NCI-H345 (cell line): Measurements from ENCODE around the gene RAP1A.
"Not testable (repeated sequence)": the region's sequence is repeated elsewhere in the genome, so short reads cannot be mapped to it uniquely, and the experiment has no call there.

Experiments used
- DNase-seq: peaks from one replicate; lab custom pipeline; 2025; lab: John Stamatoyannopoulos, UW

The RAP1A gene

GRCh38 chr1:111737216-111738132, 117.9 kb downstream of the RAP1A start:
- no peak for DNase-seq

- no peak for DNase-seq
These were observed 118.5 kb downstream of the RAP1A start for GRCh38 chr1:111738133-111738435.

GRCh38 chr1:111738436-111739193, 119.0 kb downstream of the RAP1A start:
- DNase-seq = peak; percentile 87

DNA sequence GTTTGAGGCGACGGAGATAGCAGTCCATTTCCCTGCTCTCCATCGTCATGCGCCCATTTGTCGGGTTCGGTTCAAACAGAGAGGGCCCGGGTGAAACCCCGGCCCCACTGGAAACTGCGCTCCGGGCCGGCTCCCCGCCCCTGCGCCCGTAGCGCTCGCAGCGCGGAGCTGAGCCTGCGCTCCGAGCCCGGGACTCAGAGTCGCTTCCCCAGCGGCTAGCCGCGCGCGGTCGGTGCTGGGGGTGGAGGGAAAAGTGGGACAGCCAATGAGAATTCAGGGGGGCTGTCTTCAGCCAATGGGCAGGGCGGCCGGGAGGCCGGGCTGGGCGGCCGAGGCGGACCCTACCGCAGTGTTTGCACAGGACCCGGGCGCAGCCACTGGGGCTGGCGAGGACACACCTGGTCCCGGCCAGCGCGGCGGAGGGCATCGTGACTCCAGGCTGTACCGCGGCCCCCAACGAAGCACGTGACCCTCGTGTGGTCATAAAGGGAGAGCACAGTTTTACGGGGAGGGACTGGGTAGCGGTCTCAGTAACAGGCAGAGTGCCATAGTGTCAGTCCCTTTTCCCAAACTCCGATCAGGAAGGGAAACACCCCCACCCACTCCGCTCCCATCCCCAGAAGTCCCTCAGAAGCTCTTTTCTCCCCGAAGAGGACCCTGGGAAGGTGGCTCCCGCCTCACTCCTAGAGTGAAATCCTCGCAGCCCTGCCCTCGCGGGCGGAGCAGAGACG, 119.8 kb downstream of the RAP1A start, which contains the start of gene INKA2:
TSS of gene INKA2 (minus strand) at position 202 of the 731 bp plus-strand sequence. CDS start at position 49, 153 bp downstream.
- peak; percentile 96 for DNase-seq

GRCh38 chr1:111739925-111740765, 120.6 kb downstream of the RAP1A start:
- DNase-seq = peak; percentile 51

- not testable (repeated sequence) for DNase-seq
These were observed 122.7 kb downstream of the RAP1A start for GRCh38 chr1:111742292-111742691.

GRCh38 chr1:111742938-111743549, 123.5 kb downstream of the RAP1A start:
- no peak for DNase-seq

- no peak for DNase-seq
These were observed 124.1 kb downstream of the RAP1A start for GRCh38 chr1:111743679-111744101.

DNA sequence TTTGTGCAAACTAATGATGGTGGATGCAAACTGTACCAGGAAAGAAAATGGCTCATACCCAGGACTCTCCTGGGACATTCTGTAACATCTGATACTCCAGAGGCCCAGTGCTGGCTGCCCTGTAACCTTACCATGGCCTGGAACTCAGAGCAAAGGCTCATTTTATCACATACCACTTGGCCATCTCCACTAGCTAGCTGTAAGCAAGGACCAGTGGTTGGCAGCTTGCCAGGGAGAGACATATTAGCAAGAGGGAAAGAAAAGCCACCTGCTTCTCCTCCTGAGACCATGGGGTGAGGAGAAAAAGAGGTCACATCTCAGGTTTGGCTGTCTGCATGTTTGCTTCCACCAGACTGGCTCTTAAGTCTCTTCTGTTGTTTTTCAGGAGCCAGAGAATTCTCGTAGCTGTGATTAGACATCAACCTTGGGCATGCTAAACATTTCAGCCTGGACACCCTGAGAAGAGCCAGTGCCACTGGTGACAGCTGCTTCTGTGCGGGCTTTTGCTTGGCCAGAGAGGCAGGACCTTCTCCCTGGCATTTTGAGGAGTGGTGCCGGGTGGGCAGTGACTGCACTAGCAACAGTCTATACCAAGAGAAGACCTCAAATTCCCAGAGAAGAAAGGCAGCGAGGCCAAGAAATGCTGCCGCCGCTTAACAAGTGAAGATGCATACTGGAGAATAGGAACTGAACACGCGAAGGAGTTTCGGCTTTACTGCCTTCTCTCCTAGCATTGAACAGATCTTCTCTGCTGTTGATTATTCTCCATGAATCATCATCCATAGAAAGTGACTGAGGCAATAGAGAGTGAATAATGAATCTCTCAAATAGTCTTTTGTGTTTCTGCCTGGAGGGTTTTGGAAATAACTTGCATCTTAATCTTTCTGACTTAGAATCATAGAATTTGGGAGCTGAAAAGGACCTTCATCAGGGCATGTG, 126.4 kb downstream of the RAP1A start:
- DNase-seq = no peak

GRCh38 chr1:111746614-111746999, 127.0 kb downstream of the RAP1A start:
- no peak for DNase-seq

DNA sequence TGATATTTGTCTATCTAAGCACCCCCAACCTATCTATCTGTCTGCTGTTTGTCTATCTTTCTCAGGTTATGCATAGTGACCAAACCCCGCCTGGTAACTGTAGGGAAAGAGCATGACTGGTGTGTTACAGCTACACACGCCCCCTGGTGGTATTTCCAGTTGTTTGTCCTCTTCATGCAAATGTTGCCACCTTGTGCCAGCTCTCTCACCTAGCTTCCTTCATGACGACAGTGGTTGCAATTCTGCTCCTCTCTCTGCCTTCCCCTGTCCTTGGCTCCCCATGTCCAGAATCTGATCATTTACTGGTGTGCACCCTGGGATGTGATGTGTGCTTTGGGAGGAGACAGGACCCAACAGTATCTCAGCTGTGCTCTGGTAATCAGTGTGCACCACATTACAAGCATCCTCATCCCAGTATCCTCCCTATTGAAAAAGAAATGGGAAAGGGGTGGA, 127.7 kb downstream of the RAP1A start:
- DNase-seq = peak; percentile 15

GRCh38 chr1:111747947-111748346, 128.4 kb downstream of the RAP1A start:
- no peak for DNase-seq

DNA sequence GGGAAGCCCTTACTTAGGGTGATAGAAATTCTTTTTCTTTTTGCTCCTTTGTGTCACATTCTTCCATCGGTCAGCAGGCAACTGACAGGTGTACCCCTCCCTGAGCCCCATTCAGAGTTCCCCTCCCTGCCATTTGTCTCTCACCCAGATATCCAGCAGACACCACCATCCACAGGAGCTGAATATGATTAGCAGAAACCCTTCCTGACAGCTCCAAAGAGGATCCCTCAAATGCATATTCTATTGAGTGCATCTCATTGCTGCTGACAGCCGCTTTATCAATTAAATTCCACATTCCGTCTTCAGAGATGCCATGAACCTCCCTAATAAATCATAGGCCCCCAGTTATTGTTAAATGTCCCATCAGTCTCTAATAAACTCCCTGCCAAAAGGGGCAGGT, 130.0 kb downstream of the RAP1A start:
- no peak for DNase-seq

GRCh38 chr1:111750856-111751255, 131.3 kb downstream of the RAP1A start:
- no peak for DNase-seq

DNA sequence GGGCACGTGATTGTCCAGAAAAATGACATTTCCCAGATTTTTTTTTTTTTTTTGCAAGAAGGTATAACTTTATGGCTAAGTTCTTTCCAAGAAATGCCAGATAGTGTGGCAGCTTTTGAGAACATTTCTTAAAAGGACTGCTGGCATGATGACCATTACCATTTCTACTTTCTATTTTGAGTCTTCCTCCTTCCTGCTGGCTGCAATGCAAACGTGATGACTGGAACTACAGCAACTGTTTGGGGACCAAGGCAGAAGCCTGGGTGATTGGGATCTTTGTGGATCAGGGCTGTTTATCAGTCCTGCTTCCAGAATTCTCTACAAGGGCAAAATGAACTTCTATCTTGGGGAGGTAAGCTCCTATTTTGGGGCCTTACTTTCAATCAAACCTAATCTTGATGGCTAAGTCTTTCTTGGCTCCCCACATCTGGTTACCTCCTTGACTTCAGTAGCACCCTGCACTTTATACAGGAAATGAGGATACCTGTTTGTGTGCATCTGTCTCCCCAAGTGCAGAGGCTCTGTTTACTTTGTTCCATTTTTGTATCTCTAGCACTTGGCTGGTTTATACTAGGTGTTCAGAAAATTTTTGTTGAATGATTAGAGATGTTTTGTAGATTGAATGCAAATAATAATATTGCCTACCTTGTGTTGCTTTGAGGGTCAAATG, 132.5 kb downstream of the RAP1A start:
- no peak for DNase-seq

DNA sequence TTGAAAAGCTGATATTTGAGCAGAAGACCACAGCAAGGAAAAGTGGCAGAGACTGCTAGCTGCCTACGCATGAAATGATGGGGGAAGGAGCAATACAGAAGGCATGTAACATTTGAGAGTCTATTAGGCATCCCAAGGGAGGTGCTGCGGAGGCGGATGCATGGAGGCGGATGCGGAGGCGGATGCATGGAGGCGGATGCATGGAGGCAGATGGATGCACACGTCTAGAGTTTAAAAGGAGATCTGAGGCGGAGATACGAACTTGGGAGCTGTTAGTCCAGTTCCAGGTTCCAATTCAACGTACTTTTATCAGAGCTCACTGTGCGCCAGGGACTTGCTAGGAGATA, 135.4 kb downstream of the RAP1A start:
- peak; percentile 62 for DNase-seq

GRCh38 chr1:111755331-111756123, 135.9 kb downstream of the RAP1A start, which contains the start of gene DDX20:
Gene DDX20 (plus strand): TSS chr1:111755901. CDS start chr1:111755925, 24 bp downstream.
- DNase-seq = peak; percentile 96

DNA sequence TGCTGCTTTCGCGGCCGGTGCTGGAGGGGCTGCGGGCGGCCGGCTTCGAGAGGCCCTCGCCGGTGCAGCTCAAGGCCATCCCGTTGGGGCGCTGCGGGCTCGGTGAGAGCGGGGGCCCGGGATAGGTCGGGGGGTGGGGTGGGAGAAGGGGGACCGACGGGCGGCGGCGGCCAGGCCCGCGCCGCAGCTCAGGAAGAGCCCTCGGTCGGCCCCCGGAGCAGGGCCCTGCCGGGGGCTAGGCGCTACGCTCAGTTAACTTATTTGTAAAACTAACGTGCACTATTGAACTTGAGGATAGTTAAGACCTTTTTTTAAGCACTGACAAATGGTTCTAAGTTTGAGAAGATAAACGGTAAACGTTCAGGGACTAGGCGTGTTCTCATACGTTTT, 136.5 kb downstream of the RAP1A start:
- no peak for DNase-seq
